Left lung (tissue), 10 donors: ENCODE measurements around the gene GLIPR1L2. TPM values are rescaled to one million over a fixed set of nuclear protein-coding genes. Genes with fewer than 3 reads are reported as not detected.
"Not testable (repeated sequence)": the region's sequence is repeated elsewhere in the genome, so short reads cannot be mapped to it uniquely, and the experiment has no call there.

Experiments
- ATAC-seq: fragments of 200-7000 bp; cut with Tn5 transposase; one replicate; pipeline ENCODE4 v1.9.1; 2020; ENCODE audit warnings: moderate library complexity
- DNase-seq, 4 donors: peaks; one replicate each; pipeline ENCODE4 v3.0.0-alpha.2; 2013 to 2020
- H3K27ac ChIP-seq, 2 donors: fragments of 200-600 bp; sonication (generic) in 1 of 2; one replicate each; pipeline versions ENCODE4 v1.5.0 to v1.8.0; 2020 to 2021
- H3K27me3 ChIP-seq, 2 donors: fragments of 200-600 bp; sonication (generic) in 1 of 2; one replicate each; pipeline versions ENCODE4 v1.5.0 to v1.8.0; 2020 to 2021
- H3K36me3 ChIP-seq, 2 donors: fragments of 200-600 bp; sonication (generic) in 1 of 2; one replicate each; pipeline versions ENCODE4 v1.5.0 to v1.8.0; 2020 to 2021
- H3K4me1 ChIP-seq, 2 donors: fragments of 200-600 bp; one replicate each; pipeline ENCODE4 v1.8.0; 2021
- H3K4me3 ChIP-seq, 2 donors: fragments of 200-600 bp; sonication (generic) in 1 of 2; one replicate each; pipeline versions ENCODE4 v1.5.0 to v1.8.0; 2020 to 2021; ENCODE audit warnings: mild to moderate bottlenecking in 1 of 2
- H3K9me3 ChIP-seq, 2 donors: fragments of 200-600 bp; sonication (generic) in 1 of 2; one replicate each; pipeline versions ENCODE4 v1.5.0 to v1.8.0; 2020 to 2021
- intact Hi-C, 2 donors: fragments of 100-400 bp; cut with DNase I; formaldehyde crosslinking; loops; one replicate each; pipeline versions ENCODE4 v1.11.2 to v1.14.2; 2022
- polyA plus RNA-seq, 6 donors: library from polyadenylated mRNA; unstranded; fragments of 120-200 nt; gene quantifications; one replicate each; pipeline ENCODE4 v1.2.1, GENCODE V29; 2013; ENCODE audit not compliant: insufficient read length in 6 of 6
- total RNA-seq, 2 donors: library from RNA; stranded (reverse); fragmentation: NEBNext Ultra II Directional; extraction: Animal tissue kit (Norgen Biotek cat#: 25700); gene quantifications; one replicate each; pipeline ENCODE4 v1.2.1, GENCODE V29; 2021
- TF ChIP-seq, protein P1 (sequence below), 2 donors: fragments of 200-600 bp; sonication (generic) in 1 of 2; IDR thresholded peaks; one replicate each; pipeline versions ENCODE4 v1.5.0 to v1.8.0; 2021; ENCODE audit warnings: antibody characterized with exemption in 2 of 2
- donor health status: DM: no; HTN: yes; CAD: no.
- donor health status: DM: no; HTN: no; CAD: no.

The GLIPR1L2 gene
- total and polyA plus RNA-seq, 8 donors = 0.52 to 3.0 (median 1.7) TPM

DNA sequence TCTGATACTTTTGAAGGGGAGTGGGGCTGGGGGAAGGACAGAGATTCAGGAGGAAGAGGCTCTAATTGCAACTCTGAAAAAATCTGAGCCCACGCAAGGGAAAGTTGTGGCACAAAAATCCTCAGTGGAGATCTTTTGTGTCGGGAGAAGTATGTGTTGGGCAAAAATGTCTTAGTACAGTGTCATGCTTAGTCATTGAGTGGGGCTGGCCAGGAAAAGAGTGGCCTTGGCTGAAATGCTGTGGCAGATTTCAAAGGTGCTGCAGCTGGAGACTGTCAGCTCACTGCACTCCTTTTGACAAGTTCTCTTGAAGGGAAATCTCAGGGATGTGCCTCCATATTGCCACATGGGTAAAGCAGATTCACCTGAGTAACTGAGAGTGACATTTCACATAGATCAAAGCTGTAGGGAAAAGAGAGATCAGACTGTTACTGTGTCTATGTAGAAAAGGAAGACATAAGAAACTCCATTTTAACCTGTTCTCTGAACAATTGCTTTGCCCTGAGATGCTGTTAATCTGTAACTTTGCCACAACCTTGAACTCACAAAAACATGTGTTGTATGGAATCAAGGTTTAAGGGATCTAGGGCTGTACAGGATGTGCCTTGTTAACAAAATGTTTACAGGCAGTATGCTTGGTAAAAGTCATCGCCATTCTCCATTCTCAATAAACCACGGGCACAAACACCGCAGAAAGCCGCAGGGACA is 53.7 kb downstream of the GLIPR1L2 start:
- H3K27me3 ChIP-seq = no peaks in the 10 kb centered on the region
- DNase-seq = no peak

DNA sequence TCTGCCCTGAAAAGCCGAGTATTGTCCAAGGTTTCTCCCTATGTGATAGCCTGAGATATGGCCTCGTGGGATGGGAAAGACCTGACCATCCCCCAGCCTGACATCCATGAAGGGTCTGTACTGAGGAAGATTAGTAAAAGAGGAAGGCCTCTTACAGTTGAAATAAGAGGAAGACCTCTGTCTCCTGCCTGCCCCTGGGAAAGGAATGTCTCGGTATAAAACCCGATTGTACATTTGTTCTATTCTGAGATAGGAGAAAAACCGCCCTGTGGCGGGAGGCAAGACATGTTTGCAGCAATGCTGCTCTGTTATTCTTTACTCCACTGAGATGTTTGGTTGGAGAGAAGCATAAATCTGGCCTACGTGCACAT is 54.2 kb downstream of the GLIPR1L2 start:
- H3K4me1 ChIP-seq, intact Hi-C loops, H3K27me3 ChIP-seq, H3K36me3 ChIP-seq, ATAC-seq, H3K4me3 ChIP-seq, DNase-seq, H3K9me3 ChIP-seq, H3K27ac ChIP-seq: not testable (repeated sequence)

More for the DNA sequence above, 53.7 kb downstream of the GLIPR1L2 start:
- H3K4me1 ChIP-seq = no peaks in the 10 kb centered on the region
- H3K27ac ChIP-seq = no peak overlapping the region
- intact Hi-C loops = no loop called here
- peaks cover 0 to 2% of the 10 kb centered on the region in 2 donors for H3K9me3 ChIP-seq
- H3K4me3 ChIP-seq = no peak overlapping the region
- TF ChIP-seq, protein P1, sequence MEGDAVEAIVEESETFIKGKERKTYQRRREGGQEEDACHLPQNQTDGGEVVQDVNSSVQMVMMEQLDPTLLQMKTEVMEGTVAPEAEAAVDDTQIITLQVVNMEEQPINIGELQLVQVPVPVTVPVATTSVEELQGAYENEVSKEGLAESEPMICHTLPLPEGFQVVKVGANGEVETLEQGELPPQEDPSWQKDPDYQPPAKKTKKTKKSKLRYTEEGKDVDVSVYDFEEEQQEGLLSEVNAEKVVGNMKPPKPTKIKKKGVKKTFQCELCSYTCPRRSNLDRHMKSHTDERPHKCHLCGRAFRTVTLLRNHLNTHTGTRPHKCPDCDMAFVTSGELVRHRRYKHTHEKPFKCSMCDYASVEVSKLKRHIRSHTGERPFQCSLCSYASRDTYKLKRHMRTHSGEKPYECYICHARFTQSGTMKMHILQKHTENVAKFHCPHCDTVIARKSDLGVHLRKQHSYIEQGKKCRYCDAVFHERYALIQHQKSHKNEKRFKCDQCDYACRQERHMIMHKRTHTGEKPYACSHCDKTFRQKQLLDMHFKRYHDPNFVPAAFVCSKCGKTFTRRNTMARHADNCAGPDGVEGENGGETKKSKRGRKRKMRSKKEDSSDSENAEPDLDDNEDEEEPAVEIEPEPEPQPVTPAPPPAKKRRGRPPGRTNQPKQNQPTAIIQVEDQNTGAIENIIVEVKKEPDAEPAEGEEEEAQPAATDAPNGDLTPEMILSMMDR (IDR thresholded peaks at IDR 0.05) = no peak
- no peaks in the 10 kb centered on the region for H3K36me3 ChIP-seq
- no peak for ATAC-seq

DNA sequence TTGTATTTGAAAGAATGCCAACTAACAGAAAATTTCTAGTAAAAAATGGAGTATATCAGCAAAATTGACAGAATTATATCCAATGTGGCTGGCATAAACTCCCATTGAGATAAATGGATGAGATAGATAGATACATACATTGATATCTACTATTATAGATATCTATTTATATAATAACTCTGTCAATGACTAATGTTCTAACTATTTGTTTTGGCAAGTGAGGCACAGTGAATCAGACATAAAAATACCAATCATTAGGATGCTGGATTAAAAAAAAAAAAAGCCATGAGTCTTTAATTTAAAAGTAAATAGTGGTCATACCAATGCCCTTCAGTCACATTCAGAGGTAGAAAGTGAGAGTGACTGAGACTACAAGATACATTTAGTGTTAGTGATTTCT is 56.0 kb downstream of the GLIPR1L2 start:
- H3K27ac ChIP-seq = no peak overlapping the region
- intact Hi-C loops = no loop called here
- TF ChIP-seq, protein P1 (IDR thresholded peaks at IDR 0.05) = no peak
- no peak overlapping the region for H3K4me3 ChIP-seq
- no peaks in the 10 kb centered on the region for H3K9me3 ChIP-seq
- no peaks in the 10 kb centered on the region for H3K27me3 ChIP-seq
- H3K4me1 ChIP-seq = no peaks in the 10 kb centered on the region
- H3K36me3 ChIP-seq = no peaks in the 10 kb centered on the region
- DNase-seq = no peak
- ATAC-seq = no peak

DNA sequence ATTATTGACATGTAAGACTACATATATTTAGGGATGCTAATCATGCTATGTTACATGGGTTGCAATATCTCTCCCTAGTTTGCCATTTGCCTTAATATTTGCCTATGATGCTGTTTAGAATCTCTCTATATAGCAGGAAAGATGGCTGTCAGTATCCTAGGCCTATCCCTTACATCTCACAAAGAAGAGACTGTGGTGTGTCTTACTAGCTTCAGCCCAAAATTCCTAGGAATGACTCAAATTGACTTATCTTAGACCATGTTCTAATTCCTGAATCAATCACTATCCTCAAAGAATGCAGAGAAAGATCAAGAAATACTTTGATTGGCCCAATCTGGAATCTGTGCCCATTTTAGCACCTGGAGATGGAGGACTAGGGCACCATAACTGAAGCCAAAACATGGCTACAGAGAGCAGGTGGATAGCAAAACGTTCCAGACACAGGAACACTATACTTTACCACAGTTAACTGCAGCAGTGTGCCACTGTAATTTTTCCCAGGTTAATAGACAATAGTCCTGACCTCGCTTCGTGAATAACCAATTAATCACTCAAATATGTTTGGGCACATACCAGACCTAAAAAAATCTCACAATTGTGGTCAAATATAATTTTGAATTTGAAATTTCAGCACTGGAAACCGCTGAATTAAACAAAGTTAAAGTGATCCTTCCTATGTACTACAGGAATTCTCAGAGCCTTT is 57.0 kb downstream of the GLIPR1L2 start:
- no peaks in the 10 kb centered on the region for H3K27me3 ChIP-seq
- intact Hi-C loops = no loop called here
- no peak overlapping the region for H3K27ac ChIP-seq
- no peaks in the 10 kb centered on the region for H3K4me1 ChIP-seq
- H3K9me3 ChIP-seq = no peaks in the 10 kb centered on the region
- TF ChIP-seq, protein P1 (IDR thresholded peaks at IDR 0.05) = no peak
- H3K4me3 ChIP-seq = no peak overlapping the region
- DNase-seq = no peak
- ATAC-seq = no peak
- H3K36me3 ChIP-seq = no peaks in the 10 kb centered on the region

DNA sequence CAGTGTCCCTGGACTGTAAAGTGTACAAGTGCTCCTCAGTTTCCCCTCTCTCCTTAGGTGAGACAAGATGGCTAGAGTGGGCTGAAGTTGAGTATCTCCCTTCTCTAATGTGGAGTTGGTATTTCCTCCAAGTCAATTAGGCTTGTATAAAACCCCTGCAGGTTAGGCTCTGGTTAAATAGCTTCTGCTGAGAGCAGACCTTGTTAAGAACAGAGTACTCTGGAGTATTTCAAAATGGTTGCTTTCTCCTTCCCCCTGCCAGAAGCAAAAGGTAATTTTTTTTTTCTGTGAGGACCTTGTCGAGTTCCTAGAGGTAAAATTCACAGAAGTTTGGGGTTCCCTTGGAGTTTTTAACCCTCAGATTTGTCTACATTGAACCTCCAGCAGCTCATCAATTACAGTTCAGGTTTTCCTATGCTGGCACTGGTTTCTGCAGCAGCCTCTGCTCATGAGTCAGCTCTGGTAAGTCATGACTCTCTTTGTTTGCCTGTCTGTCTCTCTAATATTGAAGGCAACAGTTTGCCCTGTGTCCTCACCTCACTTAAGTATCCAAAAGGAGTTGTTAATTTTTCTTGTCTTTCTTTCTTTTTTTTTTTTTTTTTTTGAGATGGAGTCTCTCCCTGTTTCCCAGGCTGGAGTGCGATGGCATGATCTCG is 61.9 kb downstream of the GLIPR1L2 start:
- intact Hi-C loops = no loop called here
- H3K27ac ChIP-seq = no peak overlapping the region
- peaks cover 0 to 5% of the 10 kb centered on the region in 2 donors for H3K4me1 ChIP-seq
- H3K9me3 ChIP-seq = peaks cover 0 to 3% of the 10 kb centered on the region in 2 donors
- TF ChIP-seq, protein P1 (IDR thresholded peaks at IDR 0.05) = no peak
- H3K4me3 ChIP-seq = no peak overlapping the region
- H3K36me3 ChIP-seq = no peaks in the 10 kb centered on the region
- no peak for DNase-seq
- no peak for ATAC-seq
- no peaks in the 10 kb centered on the region for H3K27me3 ChIP-seq
